Gastrocnemius medialis (tissue), 4 donors: ENCODE data around the gene CST8.

ENCODE experiments used
- POLR2A ChIP-seq, 2 donors: fragments of 450-650 bp; IDR thresholded peaks; one replicate each; pipeline ENCODE4 v1.6.1; 2017; ENCODE audit warnings: antibody characterized with exemption in 2 of 2, mild to moderate bottlenecking in 2 of 2, moderate library complexity in 2 of 2
- TF ChIP-seq, protein P1 (sequence below), 5 experiments: fragments of 450-650 bp in 3 of 5; fragments of 200-600 bp in 2 of 5; sonication (generic) in 2 of 5; IDR thresholded peaks in 4 of 5; conservative IDR thresholded peaks in 1 of 5; 1 replicate in 4 of 5; 2 replicates in 1 of 5; pipeline ENCODE4 v1.5.1; 2016 to 2019; ENCODE audit warnings: antibody characterized with exemption in 5 of 5, mild to moderate bottlenecking in 3 of 5, moderate library complexity in 3 of 5

DNA sequence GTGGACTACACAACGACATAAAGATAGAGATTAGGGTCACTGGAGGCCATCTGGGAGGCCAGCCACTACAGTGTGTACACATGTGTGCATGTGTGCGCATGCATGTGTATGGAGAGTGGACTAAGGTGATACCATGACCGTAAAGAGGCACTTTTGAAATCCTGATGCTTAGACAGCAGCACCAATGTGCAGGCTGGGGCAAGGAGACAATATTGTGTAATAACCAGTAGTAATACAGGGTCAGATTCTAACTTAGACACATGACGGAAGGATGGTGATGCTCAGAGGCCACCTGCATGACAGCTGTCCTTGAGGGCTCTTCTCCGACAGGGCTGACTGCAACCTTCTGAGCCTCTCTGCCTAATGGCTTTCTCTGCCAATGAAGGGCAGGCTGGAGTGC is 51.9 kb downstream of the CST8 start:
- TF ChIP-seq, protein P1, sequence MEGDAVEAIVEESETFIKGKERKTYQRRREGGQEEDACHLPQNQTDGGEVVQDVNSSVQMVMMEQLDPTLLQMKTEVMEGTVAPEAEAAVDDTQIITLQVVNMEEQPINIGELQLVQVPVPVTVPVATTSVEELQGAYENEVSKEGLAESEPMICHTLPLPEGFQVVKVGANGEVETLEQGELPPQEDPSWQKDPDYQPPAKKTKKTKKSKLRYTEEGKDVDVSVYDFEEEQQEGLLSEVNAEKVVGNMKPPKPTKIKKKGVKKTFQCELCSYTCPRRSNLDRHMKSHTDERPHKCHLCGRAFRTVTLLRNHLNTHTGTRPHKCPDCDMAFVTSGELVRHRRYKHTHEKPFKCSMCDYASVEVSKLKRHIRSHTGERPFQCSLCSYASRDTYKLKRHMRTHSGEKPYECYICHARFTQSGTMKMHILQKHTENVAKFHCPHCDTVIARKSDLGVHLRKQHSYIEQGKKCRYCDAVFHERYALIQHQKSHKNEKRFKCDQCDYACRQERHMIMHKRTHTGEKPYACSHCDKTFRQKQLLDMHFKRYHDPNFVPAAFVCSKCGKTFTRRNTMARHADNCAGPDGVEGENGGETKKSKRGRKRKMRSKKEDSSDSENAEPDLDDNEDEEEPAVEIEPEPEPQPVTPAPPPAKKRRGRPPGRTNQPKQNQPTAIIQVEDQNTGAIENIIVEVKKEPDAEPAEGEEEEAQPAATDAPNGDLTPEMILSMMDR (IDR thresholded peaks at IDR 0.05 in 4 of 5, conservative IDR thresholded peaks at IDR 0.05 in 1 of 5) = no peak
- TF ChIP-seq POLR2A (IDR thresholded peaks at IDR 0.05) = no peak
